Measurements from ENCODE around the gene EML4.

GRCh38 chr2:42197792-42198191 is 28.6 kb downstream of the EML4 start:
- TF ChIP-seq CTCF (IDR thresholded peaks at IDR 0.05; ENCODE audit: insufficient read depth, low read depth, low read length) = no peak
- no peak for TF ChIP-seq EZH2 (IDR thresholded peaks at IDR 0.05; ENCODE audit: insufficient read depth, low read length)

Measured in astrocyte (in vitro differentiated cells and primary cell).